Measurements from ENCODE around the gene CDH16.

- TF ChIP-seq, protein P1, sequence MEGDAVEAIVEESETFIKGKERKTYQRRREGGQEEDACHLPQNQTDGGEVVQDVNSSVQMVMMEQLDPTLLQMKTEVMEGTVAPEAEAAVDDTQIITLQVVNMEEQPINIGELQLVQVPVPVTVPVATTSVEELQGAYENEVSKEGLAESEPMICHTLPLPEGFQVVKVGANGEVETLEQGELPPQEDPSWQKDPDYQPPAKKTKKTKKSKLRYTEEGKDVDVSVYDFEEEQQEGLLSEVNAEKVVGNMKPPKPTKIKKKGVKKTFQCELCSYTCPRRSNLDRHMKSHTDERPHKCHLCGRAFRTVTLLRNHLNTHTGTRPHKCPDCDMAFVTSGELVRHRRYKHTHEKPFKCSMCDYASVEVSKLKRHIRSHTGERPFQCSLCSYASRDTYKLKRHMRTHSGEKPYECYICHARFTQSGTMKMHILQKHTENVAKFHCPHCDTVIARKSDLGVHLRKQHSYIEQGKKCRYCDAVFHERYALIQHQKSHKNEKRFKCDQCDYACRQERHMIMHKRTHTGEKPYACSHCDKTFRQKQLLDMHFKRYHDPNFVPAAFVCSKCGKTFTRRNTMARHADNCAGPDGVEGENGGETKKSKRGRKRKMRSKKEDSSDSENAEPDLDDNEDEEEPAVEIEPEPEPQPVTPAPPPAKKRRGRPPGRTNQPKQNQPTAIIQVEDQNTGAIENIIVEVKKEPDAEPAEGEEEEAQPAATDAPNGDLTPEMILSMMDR (IDR thresholded peaks at IDR 0.05; ENCODE audit: insufficient read depth, low read depth, low read length) = no peak
- no peak for TF ChIP-seq EZH2 (IDR thresholded peaks at IDR 0.05; ENCODE audit: insufficient read depth, low read length)
Measured at GRCh38 chr16:66960270-66960669, 41.6 kb upstream of the CDH16 start.
